ENCODE measurements around the gene CA5A. TPM values are rescaled to one million over a fixed set of nuclear protein-coding genes. Genes with fewer than 3 reads are reported as not detected.
"Not testable (repeated sequence)": the region's sequence is repeated elsewhere in the genome, so short reads cannot be mapped to it uniquely, and the experiment has no call there.

Gene CA5A
- total RNA-seq, 1 donor from 2014 or later = not detected

GRCh38 chr16:87864331-87864989 is 71.9 kb downstream of the CA5A start:
- DNase-seq = no peak

- DNase-seq = not testable (repeated sequence)
These were observed 73.0 kb downstream of the CA5A start for GRCh38 chr16:87863327-87863635.

DNA sequence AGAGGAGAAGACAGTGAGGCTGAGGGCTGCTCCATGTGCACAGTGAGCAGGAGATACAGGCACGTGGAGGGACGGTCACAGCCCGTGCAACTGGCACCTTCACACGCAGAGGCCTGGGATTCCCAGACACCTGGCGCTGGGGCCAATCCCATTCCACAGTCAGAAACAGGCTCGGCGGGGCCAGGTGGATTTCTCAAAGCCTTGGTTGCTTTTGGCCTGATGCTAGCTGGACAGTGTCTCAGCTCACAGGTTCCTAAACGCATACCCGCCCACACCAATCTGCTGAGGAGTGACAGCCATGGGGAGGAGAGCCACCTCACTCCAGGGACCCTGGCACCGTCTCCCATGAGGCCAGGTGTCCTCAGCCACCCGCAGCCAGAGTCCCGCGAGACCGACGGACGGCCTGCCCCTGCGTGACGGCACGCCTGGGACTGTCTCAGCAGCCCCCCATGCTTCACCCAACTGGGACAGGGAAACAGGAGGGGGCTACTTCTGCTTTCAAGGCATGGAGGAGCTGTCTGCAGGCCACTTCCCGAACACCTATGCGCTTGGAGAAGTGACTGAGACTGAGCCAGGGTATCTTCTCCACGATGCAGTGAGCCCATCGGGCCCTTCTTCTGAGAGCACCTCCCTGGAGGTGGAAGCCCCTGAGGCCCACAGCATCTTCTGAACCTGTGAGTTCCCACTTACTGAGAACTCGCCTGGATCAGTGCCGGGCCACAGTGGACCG is 73.6 kb downstream of the CA5A start:
- DNase-seq = not testable (repeated sequence)

DNA sequence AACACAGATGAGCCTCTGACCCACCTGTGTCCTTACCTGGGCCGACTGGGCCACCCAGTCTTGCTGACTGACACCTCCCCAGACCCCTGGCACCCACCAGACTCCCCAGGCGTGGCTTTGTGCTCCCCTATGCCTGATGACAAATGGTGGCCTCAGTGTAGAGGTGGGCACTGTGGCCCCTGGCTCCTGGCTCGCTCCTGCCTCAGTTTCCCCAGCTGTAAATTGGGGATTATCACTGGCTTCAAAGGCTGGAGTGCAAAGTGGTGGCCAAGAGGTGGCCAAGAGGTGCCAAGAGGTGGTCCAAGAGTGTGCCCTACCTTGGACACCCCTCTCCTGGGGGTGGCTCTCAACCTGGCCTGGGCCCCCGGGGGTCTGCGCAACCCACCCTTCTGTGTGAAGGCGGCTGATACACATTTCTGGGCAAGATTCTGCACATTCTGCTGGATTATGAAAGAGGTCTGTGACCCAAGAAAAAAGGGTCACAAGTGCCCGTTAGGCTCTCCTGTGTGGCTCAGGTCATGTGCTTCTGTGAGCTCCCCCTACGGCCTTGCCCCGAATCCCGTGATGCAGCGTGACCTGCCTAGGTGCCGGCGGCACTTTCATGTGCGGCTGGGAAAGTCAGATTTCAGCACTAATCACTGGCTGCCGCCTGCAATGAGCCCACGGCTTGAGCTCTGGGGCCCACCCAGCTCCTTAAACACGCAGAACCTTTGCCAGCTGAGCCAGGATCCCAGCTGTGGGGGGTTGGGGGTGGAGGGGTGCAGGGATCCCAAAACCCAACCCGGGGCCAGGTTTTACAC is 74.8 kb downstream of the CA5A start:
- DNase-seq = not testable (repeated sequence)

DNA sequence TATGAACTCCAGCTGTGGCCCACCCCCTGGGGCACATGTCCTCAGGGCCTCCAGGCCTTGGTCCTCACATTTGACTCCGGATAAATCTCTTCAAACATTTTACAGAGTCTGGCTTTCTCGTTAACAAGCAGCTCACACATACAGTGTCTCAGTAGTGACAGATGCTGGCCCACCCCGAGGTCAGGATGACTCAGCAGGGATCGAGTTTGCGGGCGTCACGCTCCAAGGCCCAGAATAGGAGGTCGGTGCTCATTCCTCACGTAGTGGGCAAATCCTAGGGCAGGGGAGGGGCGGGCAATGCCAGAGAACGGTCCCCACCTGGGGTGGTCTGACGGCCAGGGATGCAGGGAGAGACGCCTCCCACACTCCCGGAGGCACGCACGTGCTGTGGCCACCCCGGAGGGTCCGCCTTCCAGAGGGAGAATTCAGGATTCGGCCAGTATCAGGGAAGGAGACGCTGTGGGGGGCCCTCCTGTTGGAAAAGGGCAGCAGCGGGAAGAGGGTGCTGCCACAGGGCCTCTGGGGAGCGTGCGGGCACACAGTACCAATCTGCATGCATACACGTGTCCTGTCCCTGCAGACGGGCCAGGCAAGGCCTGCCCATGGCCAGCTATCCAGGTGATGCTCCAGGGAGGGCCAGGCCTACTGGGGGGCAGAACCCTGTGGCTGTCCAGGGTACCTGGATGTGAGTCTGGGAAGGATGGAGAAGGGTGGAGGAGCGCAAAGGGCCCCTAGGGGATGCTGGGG is 75.6 kb downstream of the CA5A start:
- peak; percentile 65 for DNase-seq

- DNase-seq = peak; percentile 43
These were observed 78.0 kb downstream of the CA5A start for GRCh38 chr16:87858151-87858993.

- peak; percentile 28 for DNase-seq
These were observed 79.5 kb downstream of the CA5A start for GRCh38 chr16:87856791-87857228.

- peak; percentile 53 for DNase-seq
These were observed 80.2 kb downstream of the CA5A start for GRCh38 chr16:87855852-87856715.

- DNase-seq = no peak
These were observed 81.2 kb downstream of the CA5A start for GRCh38 chr16:87854907-87855683.

GRCh38 chr16:87854053-87854906 is 82.0 kb downstream of the CA5A start:
- DNase-seq = no peak

DNA sequence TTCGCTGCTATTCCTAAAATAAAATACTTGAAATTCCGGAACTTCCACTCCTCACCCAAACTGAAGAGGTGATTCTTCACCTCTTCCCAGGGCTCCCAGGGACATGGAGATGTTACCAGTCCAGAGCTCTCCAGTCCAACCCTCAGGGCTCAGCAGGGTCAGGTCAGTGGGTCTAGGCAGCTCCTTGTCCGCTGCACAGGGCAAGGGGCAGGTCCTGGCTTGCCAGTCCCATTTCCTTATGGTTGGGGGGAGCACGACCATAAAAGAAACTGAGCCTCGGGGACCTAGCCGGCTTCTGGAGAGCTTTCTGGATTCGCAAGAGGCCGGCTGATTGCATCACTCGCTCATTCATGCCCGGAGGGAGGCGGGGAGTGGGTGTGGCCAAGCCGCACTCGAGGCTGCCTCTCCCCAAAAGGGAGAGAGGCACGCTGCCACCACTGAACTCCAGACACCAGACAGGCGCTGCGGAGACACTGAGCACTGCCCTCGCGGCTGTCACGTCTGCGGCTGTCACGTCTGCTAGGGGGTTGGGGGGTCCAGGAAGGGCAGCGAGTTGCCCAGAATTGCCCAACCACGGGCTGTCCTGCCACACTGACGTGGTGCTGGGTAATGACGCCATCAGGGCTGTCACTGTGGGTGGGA is 82.8 kb downstream of the CA5A start:
- DNase-seq = peak; percentile 80

DNA sequence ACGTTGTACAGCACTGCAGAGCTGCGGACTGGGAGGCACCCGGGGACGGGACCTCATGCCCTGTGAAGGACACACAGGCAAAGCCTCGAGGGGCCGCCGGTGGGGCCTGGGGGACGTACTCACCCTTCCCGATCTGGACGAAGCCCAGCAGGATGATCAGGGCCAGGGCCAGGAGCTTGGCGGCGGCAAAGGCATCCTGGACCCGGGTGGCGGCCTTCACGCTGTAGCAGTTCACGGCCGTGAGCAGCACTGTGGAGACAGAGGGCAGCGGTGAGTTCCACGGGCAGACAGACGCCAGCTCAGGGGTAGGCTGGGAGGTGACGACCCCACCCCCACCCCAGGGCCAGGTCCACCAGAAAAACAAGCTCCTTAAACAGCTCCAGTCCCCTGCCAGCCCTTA is 84.7 kb downstream of the CA5A start:
- no peak for DNase-seq

DNA sequence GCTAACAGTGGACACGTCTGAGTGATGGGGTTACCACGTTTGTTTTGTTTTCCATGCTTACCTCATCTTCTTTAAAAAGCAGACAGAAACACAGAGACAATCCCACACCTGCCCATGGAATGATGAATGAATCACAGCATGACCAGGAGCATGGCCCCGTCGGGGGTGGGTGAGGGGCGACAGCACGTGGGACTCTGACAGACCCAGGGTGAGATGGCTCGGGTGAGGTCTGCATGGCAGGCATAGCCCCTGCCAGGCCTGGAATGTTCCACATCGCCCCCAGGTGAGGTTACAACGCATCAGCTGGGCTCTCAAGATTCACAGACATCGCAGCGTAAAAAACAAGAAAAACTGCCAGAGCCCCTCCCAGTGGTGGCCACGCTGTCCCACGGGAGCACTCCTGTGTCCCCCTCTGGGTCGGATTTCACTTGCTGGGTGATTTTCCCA is 85.2 kb downstream of the CA5A start:
- DNase-seq = no peak

DNA sequence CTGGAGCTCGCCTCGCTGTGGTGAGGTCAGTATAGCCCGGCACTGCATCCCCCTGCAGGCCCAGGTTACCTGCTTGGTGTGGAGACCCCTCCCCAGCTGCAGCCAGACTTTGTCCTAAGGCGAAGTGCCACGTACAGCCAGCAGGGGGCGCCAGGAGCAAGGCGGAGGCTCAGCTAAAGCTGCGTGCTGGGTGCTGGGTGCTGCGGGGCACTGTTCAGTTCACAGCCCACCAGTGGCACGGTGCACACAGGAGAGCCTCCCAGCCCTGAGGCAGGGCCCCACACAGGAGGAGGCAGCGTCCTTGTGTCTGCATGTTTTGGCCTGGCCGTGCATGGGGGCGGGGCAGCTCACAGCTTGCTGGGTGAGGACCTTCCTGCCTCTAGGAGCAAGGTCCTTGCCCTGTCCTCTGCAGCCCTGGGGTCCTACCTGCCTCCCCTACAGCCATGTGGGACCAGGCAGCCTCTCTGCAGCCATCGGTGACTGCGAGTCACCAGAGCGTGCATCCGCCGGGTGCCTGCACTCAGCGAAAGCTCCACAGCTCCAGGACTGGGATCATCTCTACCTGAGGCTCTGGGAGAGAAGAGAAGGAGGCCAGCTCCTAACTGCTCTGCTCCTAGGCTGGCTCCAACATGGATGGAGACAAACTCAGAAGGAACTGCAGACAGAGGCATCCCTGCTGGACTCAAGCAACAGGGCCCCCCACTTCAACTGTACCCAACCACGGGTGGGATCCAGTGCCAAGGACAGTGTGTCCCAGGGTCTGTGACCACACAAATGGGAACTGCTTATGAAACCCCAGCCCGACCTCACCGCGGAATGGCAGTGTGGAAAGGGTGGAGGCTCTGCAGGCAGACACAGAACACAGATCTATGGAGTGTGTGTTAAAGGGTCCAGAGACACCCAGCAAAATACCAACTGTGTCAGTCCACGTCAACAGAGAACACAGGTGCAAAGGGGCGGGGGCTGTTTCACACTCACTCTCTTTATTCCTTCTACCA is 86.0 kb downstream of the CA5A start:
- peak; percentile 71 for DNase-seq

DNA sequence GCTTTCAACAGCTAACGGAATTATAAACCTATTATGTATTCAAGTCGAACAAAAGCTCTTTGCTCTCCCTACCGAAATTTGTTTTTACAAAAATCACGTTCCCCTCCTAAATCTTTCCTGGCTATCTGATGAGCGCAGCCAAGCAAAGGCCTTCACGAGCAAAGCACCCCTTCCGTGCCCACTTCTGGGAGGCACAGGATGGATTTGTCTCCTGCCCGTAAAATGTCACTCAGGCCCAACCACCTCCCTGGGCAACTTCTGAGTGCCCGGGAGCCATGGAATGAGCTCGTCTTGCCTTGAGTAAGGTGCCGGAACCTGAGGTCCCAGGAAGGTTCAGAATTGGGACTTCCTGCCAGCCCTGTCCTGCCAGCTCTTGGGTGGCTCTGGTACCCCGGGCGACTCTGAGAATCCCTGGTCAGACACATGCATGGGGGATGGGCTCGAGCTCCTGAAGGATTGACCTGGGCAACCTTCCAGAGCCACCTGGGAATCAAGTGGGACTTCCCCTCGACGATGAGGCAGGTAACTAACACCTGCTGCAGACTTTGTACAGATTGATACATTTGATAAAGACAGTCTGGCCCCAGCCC is 86.8 kb downstream of the CA5A start:
- no peak for DNase-seq

- DNase-seq = no peak
These were observed 87.5 kb downstream of the CA5A start for GRCh38 chr16:87848676-87849345.

Measured in dermis blood vessel endothelial cell (primary cell).